Measurements from ENCODE around the gene RPL5. TPM values are rescaled to one million over a fixed set of nuclear protein-coding genes. Genes with fewer than 3 reads are reported as not detected.

The RPL5 gene
- total and polyA plus RNA-seq, 9 of the 15 experiments (the other 6 are each of a cell fraction or from before 2014, with no cell fraction given) = 1,467 to 4,252 (median 2,454) TPM

DNA sequence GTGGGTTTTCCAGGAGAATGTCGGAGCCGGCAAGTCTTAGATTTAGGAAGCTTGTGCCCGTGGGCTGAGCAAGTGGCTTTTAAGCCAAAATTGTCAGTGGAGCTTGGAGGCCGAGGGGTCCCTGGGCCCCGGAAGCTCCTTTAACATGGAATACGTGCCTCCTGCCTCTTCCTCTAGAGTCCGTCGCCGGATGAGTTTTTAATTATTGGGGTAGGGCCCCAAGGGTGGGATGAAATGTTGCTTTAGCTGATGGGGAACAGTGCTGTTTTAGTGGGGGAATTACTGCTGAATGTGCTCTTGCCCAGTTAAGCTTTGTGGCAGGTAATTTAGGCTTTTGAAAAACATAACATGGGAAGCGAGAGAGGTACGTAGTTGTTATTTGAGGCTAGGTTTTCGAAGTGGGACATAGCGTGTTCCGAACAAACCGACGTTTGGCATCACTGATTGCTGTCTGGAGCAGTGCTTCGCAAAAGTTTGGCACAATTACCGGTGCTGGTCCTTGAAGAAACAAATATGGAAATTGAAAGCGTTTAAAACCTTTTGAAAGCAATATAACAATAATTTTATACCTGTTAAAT is 786 bp downstream of the RPL5 start:
- Histone ChIP-seq H3K4me3 (peak overlapping the region; percentile 91), H3K4me1 (replicated peaks in 1 of 2; ENCODE audit: control insufficient read depth in 2 of 2, insufficient read depth in 2 of 2, low read length in 2 of 2) (peaks cover 6 to 18% of the 10 kb centered on the region in 2 experiments; a peak in 3 of 5 replicates), H3K9me3 (replicated peaks; ENCODE audit: control insufficient read depth, insufficient read depth, low read depth, low read length) (no peaks in the 10 kb centered on the region), H3K27me3 (ENCODE audit: control insufficient read depth in 2 of 2, insufficient read depth in 2 of 2, low read length in 2 of 2) (no peaks in the 10 kb centered on the region), H3K27ac (ENCODE audit: extremely low read depth, low read depth, low read length) (peak overlapping the region; percentile 89), H3K36me3 (ENCODE audit: control insufficient read depth, insufficient read depth, low read length) (peaks cover 55% of the 10 kb centered on the region), H3K9me1 (ENCODE audit: control insufficient read depth, insufficient read depth, low read length) (peaks cover 5% of the 10 kb centered on the region), H3K79me2 (ENCODE audit: control insufficient read depth, insufficient read depth, low read length) (peaks cover 59% of the 10 kb centered on the region), H3K9ac (ENCODE audit: insufficient read depth in 1 of 2, low read depth in 2 of 2, low read length in 2 of 2) (peak overlapping the region; percentile 96 to 99), H2AFZ (ENCODE audit: low read depth, low read length) (no peak overlapping the region), H4K20me1 (replicated peaks; ENCODE audit: control insufficient read depth, insufficient read depth, low read length) (peaks cover 42% of the 10 kb centered on the region), H3K4me2 (ENCODE audit: insufficient read depth, low read length) (peak overlapping the region; percentile 99)
- BruUV-seq (replicated peaks) = no TSS peak
- DNase-seq (ENCODE audit: extremely low read depth in 1 of 4, low spot score in 3 of 4) (peak in 1 of 4 experiments; percentile 28), FAIRE-seq (no peak), ATAC-seq (peak; percentile 12)
- intact Hi-C loops (cut with micrococcal nuclease) = loop anchor here (5.0 to 10.0 kb wide), 3 partner anchors 45 to 518 kb away; partner anchors contain the start of gene EVI5
- POLR2A ChIA-PET = interaction anchor here (0.7 to 3.2 kb wide), 23 partner anchors 10 to 972 kb away, joined by 3 to 26 read pairs (median 3); partner anchors contain the start of gene EVI5
- in situ Hi-C loops (cut with MboI) = no loop called here
- WGBS (ENCODE audit: insufficient coverage, low coverage, missing lambda C conversion rate) = under 1% methylated on average over 19 of the region's 19 CpGs
- CTCF ChIA-PET (ENCODE audit: low intra/inter-chr PET ratio) = interaction anchor here (0.6 kb wide), 1 partner anchor 80 kb away, joined by 5 read pairs; no protein-coding TSS in a partner anchor
- TF ChIP-seq SRSF3 (IDR thresholded peaks at IDR 0.05; ENCODE audit: insufficient read depth, low read length) (no peak), ZBTB40 (IDR thresholded peaks at IDR 0.05) (peak; percentile 30), ZBTB40 (CRISPR knock-in tag; IDR thresholded peaks at IDR 0.05) (no peak), RNF2 (IDR thresholded peaks at IDR 0.05) (no peak), LEF1 (IDR thresholded peaks at IDR 0.05) (no peak), KAT7 (CRISPR knock-in tag; IDR thresholded peaks at IDR 0.05; ENCODE audit: borderline replicate concordance) (peak; percentile 91), STAT5B (CRISPR knock-in tag; IDR thresholded peaks at IDR 0.05) (no peak), ZNF740 (CRISPR knock-in tag; IDR thresholded peaks at IDR 0.05) (no peak), ZNF740 (tag; IDR thresholded peaks at IDR 0.05) (0 out of 4 replicates have a peak, but pooled peaks of 1 of the 2 experiments have one; percentile 6), ZNF431 (CRISPR knock-in tag; IDR thresholded peaks at IDR 0.05) (0 out of 2 replicates have a peak, but pooled peaks have one; percentile 2)
- TF ChIP-seq, protein P1, sequence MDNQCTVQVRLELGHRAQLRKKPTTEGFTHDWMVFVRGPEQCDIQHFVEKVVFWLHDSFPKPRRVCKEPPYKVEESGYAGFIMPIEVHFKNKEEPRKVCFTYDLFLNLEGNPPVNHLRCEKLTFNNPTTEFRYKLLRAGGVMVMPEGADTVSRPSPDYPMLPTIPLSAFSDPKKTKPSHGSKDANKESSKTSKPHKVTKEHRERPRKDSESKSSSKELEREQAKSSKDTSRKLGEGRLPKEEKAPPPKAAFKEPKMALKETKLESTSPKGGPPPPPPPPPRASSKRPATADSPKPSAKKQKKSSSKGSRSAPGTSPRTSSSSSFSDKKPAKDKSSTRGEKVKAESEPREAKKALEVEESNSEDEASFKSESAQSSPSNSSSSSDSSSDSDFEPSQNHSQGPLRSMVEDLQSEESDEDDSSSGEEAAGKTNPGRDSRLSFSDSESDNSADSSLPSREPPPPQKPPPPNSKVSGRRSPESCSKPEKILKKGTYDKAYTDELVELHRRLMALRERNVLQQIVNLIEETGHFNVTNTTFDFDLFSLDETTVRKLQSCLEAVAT (IDR thresholded peaks at IDR 0.05) = peak in 1 of 2 experiments; percentile 48; a peak in 2 of 4 replicates

Data from K562 (cell line).